Brain microvascular endothelial cell (primary cell): ENCODE measurements around the gene COL5A1.
"Not testable (repeated sequence)": the region's sequence is repeated elsewhere in the genome, so short reads cannot be mapped to it uniquely, and the experiment has no call there.

Experiments used
- DNase-seq: peaks from one replicate; pipeline ENCODE4 v3.0.0-alpha.2; 2020
- H3K27ac ChIP-seq: fragments of 250-450 bp; sonication (Bioruptor Pico); 2 replicates; pipeline ENCODE4 v1.5.1; 2020; ENCODE audit warnings: mild to moderate bottlenecking, moderate library complexity
- H3K27me3 ChIP-seq: fragments of 250-450 bp; sonication (Bioruptor Pico); replicated peaks from 2 replicates; pipeline ENCODE4 v1.5.1; 2020; ENCODE audit warnings: mild to moderate bottlenecking
- H3K36me3 ChIP-seq: fragments of 250-450 bp; sonication (Bioruptor Pico); replicated peaks from 2 replicates; pipeline ENCODE4 v1.5.1; 2020; ENCODE audit warnings: mild to moderate bottlenecking
- H3K4me3 ChIP-seq: 2 replicates; pipeline ENCODE4 v1.5.1; 2011; ENCODE audit warnings: low read depth, mild to moderate bottlenecking, control low read depth, low read length, moderate library complexity
- in situ Hi-C: cut with HindIII; loops from 2 replicates; pipeline ENCODE4 v1.10.0; 2017; ENCODE audit warnings: low sequenced_read_pairs, low pct_ligation_motif_present
- TF ChIP-seq, protein P1 (sequence below): IDR thresholded peaks from 2 replicates; pipeline ENCODE4 v1.5.1; 2011; ENCODE audit warnings: low read depth, mild to moderate bottlenecking, moderate library complexity, low read length, control low read depth, inconsistent platforms; ENCODE audit errors: missing control alignments

Gene COL5A1

DNA sequence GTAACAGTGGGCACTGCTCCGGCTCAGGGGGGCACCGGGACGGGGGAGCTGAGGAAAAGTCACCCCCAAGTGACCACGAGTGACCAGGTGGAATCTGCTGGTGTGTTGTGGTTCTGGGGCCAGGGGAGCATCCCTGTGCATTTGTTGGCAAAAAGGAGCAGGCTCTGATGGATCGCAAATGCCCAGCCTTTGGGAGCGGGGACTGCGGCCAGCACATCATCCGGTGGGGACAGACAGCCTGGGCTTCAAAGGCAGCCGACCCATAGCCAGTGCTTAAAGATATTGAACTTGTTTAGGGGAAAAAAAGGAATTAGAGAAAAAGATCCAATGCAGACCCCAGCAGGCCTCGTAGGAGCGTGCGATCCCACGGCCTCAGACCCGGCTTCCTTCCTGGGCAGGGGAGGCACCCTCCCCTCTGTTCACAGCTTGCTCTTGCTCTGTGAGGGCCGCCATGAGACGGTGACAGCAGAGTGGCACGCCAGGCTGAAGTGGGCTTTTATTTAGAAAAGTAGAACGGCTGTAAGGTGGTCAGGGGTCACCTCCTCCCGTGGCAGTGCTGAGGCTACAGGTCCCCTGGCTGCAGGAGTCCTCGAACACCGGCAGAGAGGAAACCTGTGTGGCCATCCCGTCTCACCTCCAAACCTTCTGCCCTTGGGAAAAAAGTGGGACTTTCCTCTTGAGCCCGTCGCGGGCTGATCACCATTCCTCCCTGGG lies 41.2 kb downstream of the COL5A1 start:
- peaks cover 34% of the 10 kb centered on the region for H3K36me3 ChIP-seq

DNA sequence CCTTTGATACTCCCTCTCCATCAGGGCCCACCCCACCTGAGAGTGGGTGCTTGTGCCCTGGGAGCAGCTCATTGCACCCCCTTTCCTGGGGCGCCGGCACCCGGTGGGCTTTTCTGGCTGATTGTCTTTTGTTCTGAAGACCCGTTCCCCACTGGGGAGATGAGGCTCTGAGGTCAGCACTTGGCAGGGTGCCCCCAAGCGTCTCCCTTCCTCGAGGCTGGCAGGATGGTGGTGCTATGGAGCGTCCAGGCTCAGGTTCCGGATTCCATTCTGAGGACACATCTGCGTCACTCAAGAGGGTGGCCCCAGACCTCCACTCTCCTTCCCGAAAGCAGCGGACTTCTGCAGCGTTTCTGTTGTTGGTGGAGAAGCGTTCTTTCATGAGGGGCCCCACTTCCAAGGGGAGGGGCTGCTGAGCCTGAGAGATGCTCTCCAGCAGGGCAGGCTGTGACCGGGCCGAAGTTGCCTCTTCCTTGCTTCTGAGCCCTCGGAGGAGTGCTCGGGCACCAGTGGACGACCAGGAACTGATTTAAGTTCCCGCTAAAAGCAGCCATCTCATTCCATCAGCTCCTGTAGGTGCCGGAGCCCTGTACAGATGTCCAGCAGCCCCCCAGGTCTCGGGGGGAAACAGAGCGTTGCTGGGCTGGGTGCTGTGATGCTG lies 42.2 kb downstream of the COL5A1 start:
- TF ChIP-seq, protein P1, sequence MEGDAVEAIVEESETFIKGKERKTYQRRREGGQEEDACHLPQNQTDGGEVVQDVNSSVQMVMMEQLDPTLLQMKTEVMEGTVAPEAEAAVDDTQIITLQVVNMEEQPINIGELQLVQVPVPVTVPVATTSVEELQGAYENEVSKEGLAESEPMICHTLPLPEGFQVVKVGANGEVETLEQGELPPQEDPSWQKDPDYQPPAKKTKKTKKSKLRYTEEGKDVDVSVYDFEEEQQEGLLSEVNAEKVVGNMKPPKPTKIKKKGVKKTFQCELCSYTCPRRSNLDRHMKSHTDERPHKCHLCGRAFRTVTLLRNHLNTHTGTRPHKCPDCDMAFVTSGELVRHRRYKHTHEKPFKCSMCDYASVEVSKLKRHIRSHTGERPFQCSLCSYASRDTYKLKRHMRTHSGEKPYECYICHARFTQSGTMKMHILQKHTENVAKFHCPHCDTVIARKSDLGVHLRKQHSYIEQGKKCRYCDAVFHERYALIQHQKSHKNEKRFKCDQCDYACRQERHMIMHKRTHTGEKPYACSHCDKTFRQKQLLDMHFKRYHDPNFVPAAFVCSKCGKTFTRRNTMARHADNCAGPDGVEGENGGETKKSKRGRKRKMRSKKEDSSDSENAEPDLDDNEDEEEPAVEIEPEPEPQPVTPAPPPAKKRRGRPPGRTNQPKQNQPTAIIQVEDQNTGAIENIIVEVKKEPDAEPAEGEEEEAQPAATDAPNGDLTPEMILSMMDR: no peak
- Histone ChIP-seq H3K27ac (no peak overlapping the region), H3K27me3 (no peaks in the 10 kb centered on the region), H3K4me3 (no peak overlapping the region), H3K36me3 (peaks cover 38% of the 10 kb centered on the region)
- in situ Hi-C loops: no loop called here
- no peak for DNase-seq

More for the DNA sequence above, 41.2 kb downstream of the COL5A1 start:
- no peak overlapping the region for H3K27ac ChIP-seq
- DNase-seq: no peak
- no peak overlapping the region for H3K4me3 ChIP-seq
- TF ChIP-seq, protein P1: no peak
- in situ Hi-C loops: no loop called here
- H3K27me3 ChIP-seq: no peaks in the 10 kb centered on the region

DNA sequence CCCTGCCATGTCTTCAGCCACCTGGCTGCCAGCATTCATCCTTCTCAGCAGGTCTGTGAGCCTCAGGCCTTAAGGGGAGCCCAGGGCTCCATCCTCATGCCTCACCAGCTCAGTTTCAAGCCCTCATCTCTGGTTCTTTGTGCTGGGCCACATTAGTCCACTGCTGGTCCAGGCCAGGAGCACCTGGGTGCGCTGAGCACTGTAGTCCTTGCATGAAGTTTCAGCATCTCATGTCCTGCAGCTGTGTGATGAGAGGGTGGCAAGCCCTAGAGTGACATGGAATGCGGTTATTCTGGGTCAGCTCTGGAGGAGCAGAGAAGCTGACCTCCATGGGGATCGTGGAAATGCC lies 42.7 kb downstream of the COL5A1 start:
- DNase-seq: no peak
- H3K27me3 ChIP-seq: no peaks in the 10 kb centered on the region
- in situ Hi-C loops: no loop called here
- H3K27ac ChIP-seq: no peak overlapping the region
- TF ChIP-seq, protein P1: no peak
- peaks cover 43% of the 10 kb centered on the region for H3K36me3 ChIP-seq
- H3K4me3 ChIP-seq: no peak overlapping the region

DNA sequence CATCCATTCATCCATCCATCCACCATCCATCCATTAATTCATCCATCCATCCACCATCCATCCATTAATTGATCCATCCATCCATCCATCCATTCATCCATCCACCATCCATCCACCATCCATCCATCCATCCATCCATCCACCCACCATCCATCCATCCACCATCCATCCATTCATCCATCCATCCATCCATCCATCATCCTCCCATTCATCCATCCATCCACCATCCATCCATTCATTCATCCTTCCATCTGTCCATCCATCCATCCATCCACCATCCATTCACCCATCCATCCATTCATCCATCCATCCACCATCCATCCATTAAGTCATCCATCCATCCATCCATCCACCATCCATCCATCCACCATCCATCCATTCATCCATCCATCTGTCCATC lies 43.3 kb downstream of the COL5A1 start:
- H3K4me3 ChIP-seq, DNase-seq, H3K27ac ChIP-seq, H3K27me3 ChIP-seq, in situ Hi-C loops: not testable (repeated sequence)
- peaks cover 48% of the 10 kb centered on the region for H3K36me3 ChIP-seq

DNA sequence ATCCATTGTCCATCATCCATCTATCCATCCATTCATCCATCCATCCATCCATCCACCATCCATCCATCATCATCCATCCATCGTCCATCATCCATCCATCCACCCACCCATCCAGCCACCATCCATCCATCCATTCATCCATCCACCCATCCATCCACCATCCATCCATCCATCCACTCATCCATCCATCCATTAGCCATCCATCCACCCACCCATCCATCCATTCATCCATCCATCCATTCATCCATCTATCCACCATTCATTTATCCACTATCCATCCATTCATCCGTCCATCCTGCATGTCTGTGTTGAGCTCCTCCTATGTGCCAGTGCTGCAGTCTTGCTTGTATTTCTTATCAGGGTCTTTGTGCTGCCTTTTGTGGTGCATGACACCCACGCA lies 44.2 kb downstream of the COL5A1 start:
- H3K36me3 ChIP-seq: peaks cover 55% of the 10 kb centered on the region
- H3K4me3 ChIP-seq: no peak overlapping the region
- no peak overlapping the region for H3K27ac ChIP-seq
- DNase-seq: no peak
- TF ChIP-seq, protein P1: no peak
- in situ Hi-C loops: no loop called here
- no peaks in the 10 kb centered on the region for H3K27me3 ChIP-seq

DNA sequence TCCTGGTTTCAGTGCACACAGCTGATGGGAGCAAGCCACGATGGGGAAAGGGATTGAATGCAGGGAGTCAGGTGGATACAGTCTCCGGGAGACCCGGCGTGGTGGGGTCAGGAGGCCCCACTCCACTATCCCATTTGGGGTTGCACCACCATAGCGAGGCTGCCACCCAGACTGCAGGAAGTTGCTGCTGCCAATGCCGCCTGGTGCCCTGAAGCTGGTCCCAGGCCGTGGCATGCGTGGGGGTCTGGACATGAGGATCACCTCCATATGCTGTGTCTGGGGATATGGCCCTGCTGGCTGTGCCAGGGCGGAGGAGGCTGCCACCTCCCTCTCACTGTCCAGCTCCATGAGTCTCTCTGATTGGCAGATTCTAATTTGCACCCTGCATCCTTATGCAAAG lies 45.3 kb downstream of the COL5A1 start:
- TF ChIP-seq, protein P1: no peak
- Histone ChIP-seq H3K27ac (no peak overlapping the region), H3K36me3 (peaks cover 61% of the 10 kb centered on the region), H3K4me3 (no peak overlapping the region), H3K27me3 (no peaks in the 10 kb centered on the region)
- no peak for DNase-seq
- in situ Hi-C loops: no loop called here
